Activated CD4-positive, alpha-beta T cell treated with anti-CD3 and anti-CD28 coated beads, Interleukin-10, Interleukin-2, amounts not matched to agents 100 ng/mL and 50 ng/mL, durations not matched to agents 16 hours and 8 hours (primary cell): ENCODE results near the gene GAGE1.
"Not testable (repeated sequence)": the region's sequence is repeated elsewhere in the genome, so short reads cannot be mapped to it uniquely, and the experiment has no call there.

Source experiments
- DNase-seq: peaks from one replicate; pipeline ENCODE4 v3.0.0-alpha.2; 2020

GAGE1 gene

GRCh38 chrX:49598720-49599119 lies at the start of gene GAGE1:
TSS of gene GAGE1 (plus strand) at chrX:49599020. CDS start at chrX:49600175, 1,155 bp downstream.
- DNase-seq, result not testable (repeated sequence)

GRCh38 chrX:49550989-49551388 lies 47.8 kb upstream of the GAGE1 start, which contains the start of gene GAGE12E:
TSS of gene GAGE12E (plus strand) at chrX:49551289. CDS start at chrX:49552444, 1,155 bp downstream.
- not testable (repeated sequence) for DNase-seq

GRCh38 chrX:49560542-49560941 lies 38.3 kb upstream of the GAGE1 start, which contains the start of gene GAGE12F:
TSS of gene GAGE12F (plus strand) at chrX:49560842. CDS start at chrX:49561997, 1,155 bp downstream.
- DNase-seq, result not testable (repeated sequence)

- DNase-seq, result not testable (repeated sequence)
These were observed 30.1 kb upstream of the GAGE1 start for GRCh38 chrX:49568728-49569127.

GRCh38 chrX:49569152-49569551 lies 29.7 kb upstream of the GAGE1 start:
- not testable (repeated sequence) for DNase-seq

- DNase-seq, result not testable (repeated sequence)
These were observed 28.7 kb upstream of the GAGE1 start, which contains the start of gene GAGE12G for GRCh38 chrX:49570100-49570499. TSS of gene GAGE12G (plus strand) at chrX:49570400. CDS start at chrX:49571555, 1,155 bp downstream.

- DNase-seq, result not testable (repeated sequence)
These were observed 19.2 kb upstream of the GAGE1 start, which contains the start of gene GAGE12H for GRCh38 chrX:49579649-49580048. TSS of gene GAGE12H (plus strand) at chrX:49579949. CDS start at chrX:49581104, 1,155 bp downstream.

GRCh38 chrX:49589196-49589595 lies 9.6 kb upstream of the GAGE1 start, which contains the start of gene GAGE2A:
TSS of gene GAGE2A (plus strand) at chrX:49589496. CDS start at chrX:49590651, 1,155 bp downstream.
- not testable (repeated sequence) for DNase-seq

GRCh38 chrX:49589769-49590478 lies 8.9 kb upstream of the GAGE1 start:
- DNase-seq, result peak; percentile 29

GRCh38 chrX:49590488-49590887 lies 8.3 kb upstream of the GAGE1 start:
- not testable (repeated sequence) for DNase-seq

GRCh38 chrX:49610718-49611310 lies 12.0 kb downstream of the GAGE1 start:
- no peak for DNase-seq

GRCh38 chrX:49618574-49618973 lies 19.8 kb downstream of the GAGE1 start:
- no peak for DNase-seq

- DNase-seq, result peak; percentile 20
These were observed 28.4 kb downstream of the GAGE1 start for GRCh38 chrX:49627086-49627777.

GRCh38 chrX:49644991-49645637 lies 46.3 kb downstream of the GAGE1 start:
- no peak for DNase-seq

GRCh38 chrX:49656533-49656932 lies 57.7 kb downstream of the GAGE1 start:
- DNase-seq, result no peak
